GM19025 (cell line): ENCODE data around the gene OR2T34.
"Not testable (repeated sequence)": the region's sequence is repeated elsewhere in the genome, so short reads cannot be mapped to it uniquely, and the experiment has no call there.

Source experiments
- ATAC-seq: cut with Tn5 transposase; IDR thresholded peaks from one replicate; pipeline ENCODE4 v1.9.1; 2021; ENCODE audit warnings: mild to moderate bottlenecking, low read depth, moderate library complexity; ENCODE audit not compliant: unreplicated experiment

The OR2T34 gene

DNA sequence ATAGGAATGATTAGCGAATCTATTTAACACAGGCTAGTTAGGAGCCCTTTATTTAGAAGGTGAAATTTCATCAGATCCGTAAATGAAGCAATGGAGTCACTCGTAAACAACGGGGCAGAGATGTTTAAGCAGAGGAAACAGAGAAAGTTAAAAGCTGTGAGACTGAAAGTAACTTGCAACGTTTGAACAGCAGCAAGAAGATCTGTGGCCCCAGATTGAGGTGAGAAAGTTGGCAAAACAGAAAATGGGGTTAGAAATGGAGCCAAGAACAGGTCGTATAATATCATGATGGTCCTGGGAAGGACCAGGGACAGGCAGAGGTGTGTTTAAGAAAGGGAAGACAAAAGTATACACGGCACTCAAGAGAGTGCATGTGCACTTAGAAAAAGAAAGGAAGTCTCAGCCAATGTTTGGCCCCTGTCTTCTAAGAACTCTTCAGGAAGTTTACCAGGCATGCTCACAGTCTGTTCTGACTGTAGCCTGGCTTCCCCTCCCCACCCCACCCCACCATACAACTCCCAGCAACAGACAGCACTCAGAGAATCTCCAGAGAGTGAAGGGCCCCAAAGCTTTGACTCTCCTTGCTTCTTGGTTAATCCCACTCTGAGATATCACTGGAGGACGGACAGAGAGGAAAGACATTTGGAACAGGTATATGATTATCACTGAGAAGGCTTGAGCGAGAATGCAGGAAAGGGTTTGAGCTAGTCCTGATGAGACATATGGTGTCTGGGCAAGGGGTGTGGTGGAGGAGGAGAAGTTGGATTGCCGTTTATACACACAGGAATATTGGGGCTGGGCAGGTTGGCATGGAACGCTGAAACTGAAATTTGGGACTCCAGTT is 8.8 kb downstream of the OR2T34 start:
- peak; percentile 62 for ATAC-seq

DNA sequence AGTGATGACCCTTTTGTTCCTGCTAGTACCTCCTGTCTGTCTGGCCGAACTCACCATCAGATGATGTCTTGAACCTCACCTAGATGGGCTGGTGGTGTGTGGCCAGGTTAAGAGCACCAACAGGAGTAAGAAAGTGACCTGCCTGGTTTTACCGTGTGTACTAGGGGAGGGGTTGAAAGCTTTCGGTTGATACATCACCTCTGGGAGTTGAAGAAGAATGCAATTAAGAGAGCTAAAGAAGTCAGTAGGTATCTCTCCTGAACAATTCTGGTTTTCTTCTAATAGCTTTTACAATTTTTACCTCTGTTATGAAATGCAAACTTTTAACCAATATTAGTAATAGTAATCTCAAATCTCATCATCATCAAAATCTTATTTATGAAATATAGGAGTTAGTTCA is 11.9 kb downstream of the OR2T34 start, which contains the start of gene OR2T29:
TSS of gene OR2T29 (minus strand) at position 101 of the 400 bp plus-strand sequence. CDS start 3,281 bp downstream, outside the sequence.
- not testable (repeated sequence) for ATAC-seq

DNA sequence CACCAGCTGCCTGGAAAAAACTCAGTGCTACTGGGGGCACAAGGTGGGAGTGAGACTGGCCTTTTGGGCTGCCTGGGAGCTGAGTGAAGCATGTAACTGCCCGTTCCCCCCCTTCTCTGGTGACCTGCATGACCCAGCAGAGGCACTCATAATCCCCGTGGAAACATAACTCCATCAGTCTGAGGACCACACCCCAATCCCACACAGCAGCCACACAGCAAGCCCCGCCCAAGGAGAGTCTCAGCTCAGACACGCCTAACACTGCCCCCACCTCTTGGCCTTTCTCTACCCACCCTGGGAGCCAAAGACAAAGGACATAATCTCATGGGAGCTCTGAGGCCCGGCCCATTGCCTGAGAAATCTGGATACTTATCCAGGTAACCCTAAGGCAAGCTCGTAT is 23.5 kb downstream of the OR2T34 start:
- not testable (repeated sequence) for ATAC-seq

DNA sequence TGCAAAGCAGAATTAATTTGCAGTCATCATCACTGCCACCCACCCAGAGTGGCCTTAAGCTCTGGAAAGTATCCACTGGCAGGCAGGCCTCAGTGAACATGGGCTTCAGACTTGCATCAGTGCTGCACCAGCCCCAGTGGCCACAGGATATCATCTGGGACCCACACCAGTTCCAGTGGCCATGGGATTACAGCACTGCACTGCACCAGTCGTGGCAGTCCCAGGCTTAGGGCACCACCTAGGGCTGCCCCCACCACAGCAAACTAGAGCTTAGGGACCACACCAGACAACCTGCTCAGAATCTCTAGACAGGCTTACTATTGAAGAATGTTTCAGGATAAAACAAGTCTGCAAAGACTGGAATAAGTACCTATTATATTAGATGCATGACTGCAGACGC is 27.2 kb downstream of the OR2T34 start:
- not testable (repeated sequence) for ATAC-seq

DNA sequence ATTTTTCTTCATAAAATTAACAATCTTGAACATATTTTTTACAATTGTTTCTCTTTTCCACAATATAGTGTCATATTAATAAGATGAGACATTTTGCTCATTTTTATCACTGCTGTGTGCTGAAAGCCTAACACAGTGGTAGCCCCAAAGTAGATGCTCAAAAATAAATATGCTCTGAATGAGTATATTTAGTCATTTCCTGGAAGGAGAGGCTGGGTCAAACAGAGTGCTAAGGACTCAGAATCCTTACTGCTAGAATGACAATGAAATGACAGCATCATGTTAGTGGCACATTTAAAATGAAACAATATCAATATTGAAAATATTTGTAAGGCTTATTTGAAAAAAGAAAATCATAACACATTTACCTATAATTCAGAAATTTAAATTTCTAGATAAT is 37.1 kb downstream of the OR2T34 start:
- ATAC-seq = not testable (repeated sequence)
